Activated CD4-positive, CD25-positive, alpha-beta regulatory T cell treated with anti-CD3 and anti-CD28 coated beads, Interleukin-2, amount 50 U/mL, for 72 hours (primary cell): ENCODE data around the gene GTPBP3.

Experiments
- DNase-seq: peaks from one replicate; pipeline ENCODE4 v3.0.0; 2021

GTPBP3 gene

GRCh38 chr19:17327654-17328516 is 9.5 kb upstream of the GTPBP3 start:
- peak; percentile 55 for DNase-seq

- DNase-seq, result no peak
Observed at GRCh38 chr19:17328517-17329365, 8.6 kb upstream of the GTPBP3 start.

GRCh38 chr19:17329366-17330261 is 7.7 kb upstream of the GTPBP3 start:
- no peak for DNase-seq

- DNase-seq, result no peak
Observed at GRCh38 chr19:17330262-17331044, 6.9 kb upstream of the GTPBP3 start.

- no peak for DNase-seq
Observed at GRCh38 chr19:17331045-17331558, 6.3 kb upstream of the GTPBP3 start.

- no peak for DNase-seq
Observed at GRCh38 chr19:17332360-17332676, 5.0 kb upstream of the GTPBP3 start.

- DNase-seq, result peak; percentile 61
Observed at GRCh38 chr19:17332677-17333581, 4.4 kb upstream of the GTPBP3 start.

GRCh38 chr19:17333611-17334413 is 3.5 kb upstream of the GTPBP3 start:
- DNase-seq, result peak; percentile 65

- peak; percentile 76 for DNase-seq
Observed at GRCh38 chr19:17334414-17335409, 2.6 kb upstream of the GTPBP3 start, which contains the start of gene ANO8. Gene ANO8 (minus strand): TSS chr19:17334855. CDS start chr19:17334670, 185 bp downstream.

- DNase-seq, result no peak
Observed at GRCh38 chr19:17335575-17335974, 1.8 kb upstream of the GTPBP3 start.

- DNase-seq, result peak; percentile 54
Observed at GRCh38 chr19:17337675-17338432, 501 bp downstream of the GTPBP3 start.

GRCh38 chr19:17338433-17339078 is 1.2 kb downstream of the GTPBP3 start:
- no peak for DNase-seq

- DNase-seq, result peak; percentile 52
Observed at GRCh38 chr19:17339088-17339741, 1.9 kb downstream of the GTPBP3 start.

- no peak for DNase-seq
Observed at GRCh38 chr19:17340302-17340870, 3.0 kb downstream of the GTPBP3 start.

- no peak for DNase-seq
Observed at GRCh38 chr19:17340871-17341357, 3.6 kb downstream of the GTPBP3 start.

- DNase-seq, result no peak
Observed at GRCh38 chr19:17341386-17341785, 4.0 kb downstream of the GTPBP3 start.
